Ascending aorta (tissue), 2 donors: ENCODE results near the gene FMN2. TPM values are rescaled to one million over a fixed set of nuclear protein-coding genes. Genes with fewer than 3 reads are reported as not detected.

Experiments used
- DNase-seq, 2 donors: peaks; one replicate each; pipeline ENCODE4 v3.0.0-alpha.2; 2019; ENCODE audit warnings: low spot score in 2 of 2
- H3K27ac ChIP-seq, 2 donors: fragments of 200-600 bp; sonication (generic); one replicate each; pipeline ENCODE4 v1.5.1; 2016 to 2017; ENCODE audit warnings: mild to moderate bottlenecking in 1 of 2
- H3K27me3 ChIP-seq: fragments of 200-600 bp; sonication (generic); one replicate; pipeline ENCODE4 v1.5.1; 2017
- H3K36me3 ChIP-seq, 2 donors: fragments of 200-600 bp; sonication (generic); one replicate each; pipeline ENCODE4 v1.5.1; 2016
- H3K4me1 ChIP-seq, 2 donors: fragments of 200-600 bp; sonication (generic); one replicate each; pipeline ENCODE4 v1.5.1; 2016 to 2017; ENCODE audit warnings: mild to moderate bottlenecking in 1 of 2
- H3K4me3 ChIP-seq, 2 donors: fragments of 200-600 bp; sonication (generic); one replicate each; pipeline ENCODE4 v1.5.1; 2016 to 2017; ENCODE audit warnings: mild to moderate bottlenecking in 1 of 2
- H3K9me3 ChIP-seq, 2 donors: fragments of 200-600 bp; sonication (generic); one replicate each; pipeline ENCODE4 v1.5.1; 2016
- intact Hi-C: fragments of 100-400 bp; cut with DNase I; formaldehyde crosslinking; loops from one replicate; pipeline ENCODE4 v1.15.1; 2023
- total RNA-seq: library from RNA; depleted of rRNA; stranded (reverse); fragments of >200 nt; gene quantifications from one replicate; pipeline ENCODE4 v1.1.0, GENCODE V29; 2016
- TF ChIP-seq, protein P1 (sequence below), 3 experiments: fragments of 200-600 bp in 2 of 3; fragments of 450-650 bp in 1 of 3; sonication (generic) in 2 of 3; IDR thresholded peaks; one replicate each; pipeline ENCODE4 v1.5.1; 2016 to 2019; ENCODE audit warnings: antibody characterized with exemption in 3 of 3, mild to moderate bottlenecking in 1 of 3, moderate library complexity in 1 of 3

Gene FMN2
- total RNA-seq, 1 donor from 2014 or later: not detected

DNA sequence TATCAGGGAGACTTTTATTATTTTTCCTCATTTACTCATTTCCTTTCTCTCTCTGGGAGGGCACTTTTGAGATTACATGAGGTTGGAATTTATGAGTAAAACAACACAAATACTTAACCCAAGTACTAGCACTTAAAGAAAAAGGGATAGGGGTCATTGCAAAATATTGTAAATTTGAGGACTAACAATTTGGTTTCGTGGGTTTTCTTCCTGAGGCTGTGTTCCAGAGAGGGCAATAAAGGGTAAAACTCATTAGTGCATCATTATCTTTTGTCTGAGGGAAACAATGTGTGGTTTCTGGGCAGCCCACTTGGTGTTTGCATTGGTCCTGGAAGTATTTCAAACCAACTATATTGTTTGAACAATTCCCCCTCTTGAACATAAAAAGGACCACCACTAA, 423.8 kb downstream of the FMN2 start:
- intact Hi-C loops: no loop called here
- Histone ChIP-seq H3K4me3 (no peak overlapping the region), H3K27ac (no peak overlapping the region), H3K27me3 (no peaks in the 10 kb centered on the region), H3K36me3 (no peaks in the 10 kb centered on the region), H3K9me3 (no peaks in the 10 kb centered on the region), H3K4me1 (no peaks in the 10 kb centered on the region)
- no peak for DNase-seq
- TF ChIP-seq, protein P1, sequence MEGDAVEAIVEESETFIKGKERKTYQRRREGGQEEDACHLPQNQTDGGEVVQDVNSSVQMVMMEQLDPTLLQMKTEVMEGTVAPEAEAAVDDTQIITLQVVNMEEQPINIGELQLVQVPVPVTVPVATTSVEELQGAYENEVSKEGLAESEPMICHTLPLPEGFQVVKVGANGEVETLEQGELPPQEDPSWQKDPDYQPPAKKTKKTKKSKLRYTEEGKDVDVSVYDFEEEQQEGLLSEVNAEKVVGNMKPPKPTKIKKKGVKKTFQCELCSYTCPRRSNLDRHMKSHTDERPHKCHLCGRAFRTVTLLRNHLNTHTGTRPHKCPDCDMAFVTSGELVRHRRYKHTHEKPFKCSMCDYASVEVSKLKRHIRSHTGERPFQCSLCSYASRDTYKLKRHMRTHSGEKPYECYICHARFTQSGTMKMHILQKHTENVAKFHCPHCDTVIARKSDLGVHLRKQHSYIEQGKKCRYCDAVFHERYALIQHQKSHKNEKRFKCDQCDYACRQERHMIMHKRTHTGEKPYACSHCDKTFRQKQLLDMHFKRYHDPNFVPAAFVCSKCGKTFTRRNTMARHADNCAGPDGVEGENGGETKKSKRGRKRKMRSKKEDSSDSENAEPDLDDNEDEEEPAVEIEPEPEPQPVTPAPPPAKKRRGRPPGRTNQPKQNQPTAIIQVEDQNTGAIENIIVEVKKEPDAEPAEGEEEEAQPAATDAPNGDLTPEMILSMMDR (IDR thresholded peaks at IDR 0.05): no peak

DNA sequence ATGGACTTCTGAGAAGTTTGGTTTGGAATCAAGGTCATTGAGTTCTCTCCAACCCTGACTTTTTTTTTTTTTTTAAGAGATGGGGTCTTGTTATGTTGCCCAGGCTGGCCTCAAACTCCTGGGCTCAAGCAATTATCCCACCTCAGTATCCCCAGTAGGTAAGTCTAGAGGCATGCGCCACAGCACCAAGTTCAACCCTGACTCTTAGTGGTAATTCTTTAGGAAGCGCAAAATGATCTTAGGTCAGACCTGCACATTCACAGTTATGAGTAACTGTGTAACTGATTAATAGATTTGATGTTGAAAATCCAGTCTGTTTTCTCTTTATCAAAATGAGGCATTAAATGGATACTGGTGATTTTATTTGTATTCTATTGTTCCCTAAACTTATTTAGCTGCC, 424.4 kb downstream of the FMN2 start:
- no peak for DNase-seq
- TF ChIP-seq, protein P1 (IDR thresholded peaks at IDR 0.05): no peak

DNA sequence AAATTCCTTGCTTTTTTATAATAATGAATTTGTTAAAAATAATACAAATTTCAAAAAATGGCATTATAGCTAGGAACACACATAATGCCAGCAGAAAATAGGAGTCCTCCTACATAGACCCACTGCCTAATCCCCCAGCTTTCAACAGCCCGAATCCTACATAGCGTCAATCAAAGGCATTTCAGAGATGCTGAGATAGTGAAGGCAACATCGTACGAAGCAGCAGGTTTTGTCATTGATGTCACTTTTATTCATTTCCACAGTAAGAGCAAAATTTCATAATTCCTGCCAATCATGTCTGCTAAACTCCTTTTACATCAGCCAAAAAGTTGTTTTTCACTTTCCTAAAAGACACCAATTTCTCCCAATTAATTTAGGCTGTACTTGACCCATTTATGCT, 426.2 kb downstream of the FMN2 start:
- Histone ChIP-seq H3K9me3 (no peaks in the 10 kb centered on the region), H3K4me3 (no peak overlapping the region), H3K4me1 (no peaks in the 10 kb centered on the region), H3K27ac (no peak overlapping the region), H3K27me3 (no peaks in the 10 kb centered on the region), H3K36me3 (no peaks in the 10 kb centered on the region)
- no peak for DNase-seq
- intact Hi-C loops: no loop called here
- TF ChIP-seq, protein P1 (IDR thresholded peaks at IDR 0.05): no peak

More for the DNA sequence above, 424.4 kb downstream of the FMN2 start:
- H3K27ac ChIP-seq: no peak overlapping the region
- intact Hi-C loops: no loop called here
- H3K36me3 ChIP-seq: no peaks in the 10 kb centered on the region
- H3K4me1 ChIP-seq: no peaks in the 10 kb centered on the region
- H3K9me3 ChIP-seq: no peaks in the 10 kb centered on the region
- H3K4me3 ChIP-seq: no peak overlapping the region
- no peaks in the 10 kb centered on the region for H3K27me3 ChIP-seq

DNA sequence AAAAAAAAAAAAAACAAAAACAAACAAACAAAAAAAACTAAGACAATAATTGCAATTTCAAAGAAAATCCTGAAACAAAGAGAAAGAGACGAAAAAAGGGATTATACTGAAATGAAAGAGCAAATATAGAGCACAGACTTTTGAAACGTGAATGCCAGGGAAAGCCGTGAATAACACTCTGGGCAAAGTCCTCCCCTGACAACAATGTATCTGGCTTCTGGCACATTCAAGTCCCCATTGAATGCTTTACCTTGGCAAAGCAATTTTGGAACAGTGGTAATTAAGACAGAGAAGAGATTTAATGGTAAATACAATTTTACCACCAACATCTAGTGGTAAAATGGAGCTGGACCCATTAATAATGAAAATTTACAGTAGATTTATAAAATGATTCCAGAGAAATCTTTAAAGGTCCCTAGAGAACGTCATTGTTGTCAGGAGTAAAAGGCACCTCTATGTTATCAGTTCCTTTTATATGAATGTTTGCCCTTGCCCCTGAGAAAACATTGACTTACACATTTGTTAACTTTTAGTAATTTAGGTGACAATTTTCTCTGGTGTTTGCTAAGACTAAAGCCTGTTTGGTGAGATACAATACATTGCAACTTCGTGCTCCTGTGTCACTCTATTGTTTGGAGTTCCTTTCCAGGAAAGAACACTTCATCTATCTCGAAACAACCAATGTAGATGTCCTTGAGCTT, 430.6 kb downstream of the FMN2 start:
- Histone ChIP-seq H3K4me1 (no peaks in the 10 kb centered on the region), H3K36me3 (no peaks in the 10 kb centered on the region), H3K27ac (no peak overlapping the region), H3K4me3 (no peak overlapping the region), H3K9me3 (no peaks in the 10 kb centered on the region), H3K27me3 (no peaks in the 10 kb centered on the region)
- intact Hi-C loops: no loop called here
- TF ChIP-seq, protein P1 (IDR thresholded peaks at IDR 0.05): no peak
- DNase-seq: no peak

DNA sequence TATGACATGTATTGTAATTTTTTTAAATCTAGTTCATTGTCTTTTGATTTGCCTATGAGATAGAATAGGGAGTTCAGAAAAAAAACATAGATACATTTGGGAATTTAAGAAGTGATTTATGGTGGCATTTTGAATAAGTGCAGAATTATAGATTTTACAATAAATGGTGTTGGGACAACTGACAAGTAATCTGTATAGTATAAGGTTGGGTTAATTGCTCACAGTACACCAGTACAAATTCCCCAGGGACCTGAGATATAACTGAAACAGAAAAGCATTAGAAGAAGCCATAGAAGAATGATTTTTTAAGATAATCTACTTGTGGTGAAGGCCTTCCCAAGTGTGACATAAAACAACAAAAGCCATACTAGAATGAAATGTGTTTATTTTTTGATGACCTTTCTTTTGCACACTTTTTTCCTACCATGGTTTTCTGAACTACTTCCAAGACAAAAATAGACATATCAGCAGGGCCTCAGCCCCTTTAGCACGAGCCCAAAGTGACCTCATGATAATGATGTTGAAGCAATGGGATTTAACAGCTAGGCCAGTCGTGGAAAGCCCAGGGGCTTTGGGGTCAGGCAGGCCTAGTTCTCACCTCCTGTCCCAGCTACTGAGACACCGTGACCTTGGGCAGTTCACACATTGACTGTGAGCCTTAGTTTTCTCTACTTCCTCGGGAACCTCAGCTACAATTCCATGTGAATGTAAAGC, 432.8 kb downstream of the FMN2 start:
- no peaks in the 10 kb centered on the region for H3K27me3 ChIP-seq
- TF ChIP-seq, protein P1 (IDR thresholded peaks at IDR 0.05): no peak
- H3K9me3 ChIP-seq: no peaks in the 10 kb centered on the region
- H3K27ac ChIP-seq: no peak overlapping the region
- no peaks in the 10 kb centered on the region for H3K36me3 ChIP-seq
- no peak for DNase-seq
- H3K4me1 ChIP-seq: no peaks in the 10 kb centered on the region
- H3K4me3 ChIP-seq: no peak overlapping the region
- intact Hi-C loops: no loop called here
